Endothelial cell of umbilical vein (primary cell): ENCODE data around the gene CCDC6. TPM values are rescaled to one million over a fixed set of nuclear protein-coding genes. Genes with fewer than 3 reads are reported as not detected.

ENCODE experiments used
- BruUV-seq: library from RNA; stranded (reverse); fragments of 400-500 nt; replicated peaks from 2 replicates; lab custom pipeline; 2021; lab: Mats Ljungman, UMichigan
- CTCF ChIA-PET: fragments of 300-600, 350-600 bp; sonication (Branson Sonifier 250); formaldehyde crosslinking; loops from one replicate; lab custom pipeline; 2021; ENCODE audit warnings: antibody characterized with exemption, inconsistent platforms; lab: Charles Lee
- POLR2A ChIA-PET: fragments of 300-600, 350-600 bp; sonication (Branson Sonifier 250); formaldehyde crosslinking; loops from one replicate; lab custom pipeline; 2021; ENCODE audit warnings: antibody characterized with exemption, inconsistent platforms; lab: Charles Lee
- DNase-seq: peaks from one replicate; pipeline ENCODE4 v3.0.0-alpha.2; 2011; ENCODE audit warnings: low read depth, low spot score
- FAIRE-seq: peaks from 2 replicates; lab custom pipeline; 2011; peaks lifted over from hg19 to GRCh38; lab: Jason Lieb, UNC
- H2AFZ ChIP-seq: 2 replicates; pipeline ENCODE4 v1.6.0; 2012; ENCODE audit warnings: low read depth, low read length, control low read depth, inconsistent platforms
- H3K27ac ChIP-seq: 2 replicates; pipeline ENCODE4 v1.5.1; 2011; ENCODE audit warnings: low read depth, mild to moderate bottlenecking, control low read depth, low read length, moderate library complexity; ENCODE audit not compliant: insufficient read depth
- H3K27me3 ChIP-seq, 2 experiments: 2 replicates each; pipeline versions ENCODE4 v1.6.0 to v1.6.1; 2011; ENCODE audit warnings: low read length in 2 of 2, mixed read lengths in 1 of 2; ENCODE audit not compliant: control insufficient read depth in 2 of 2, insufficient read depth in 2 of 2
- H3K36me3 ChIP-seq, 2 experiments: 2 replicates in 1 of 2; 3 replicates in 1 of 2; pipeline ENCODE4 v1.5.1; 2011; ENCODE audit warnings: low read length in 2 of 2, mild to moderate bottlenecking in 1 of 2, moderate library complexity in 1 of 2; ENCODE audit not compliant: control insufficient read depth in 2 of 2, insufficient read depth in 2 of 2; ENCODE audit errors: extremely low read depth in 1 of 2
- H3K4me1 ChIP-seq: 3 replicates; pipeline ENCODE4 v1.5.1; 2011; ENCODE audit warnings: mild to moderate bottlenecking, low read length; ENCODE audit not compliant: control insufficient read depth, insufficient read depth; ENCODE audit errors: extremely low read depth
- H3K4me2 ChIP-seq: 2 replicates; pipeline ENCODE4 v1.6.1; 2011; ENCODE audit warnings: low read length, control low read depth, mixed read lengths; ENCODE audit not compliant: insufficient read depth
- H3K4me3 ChIP-seq, 3 experiments: fragments of 200-600 bp in 1 of 3; sonication (generic), shearing (Covaris generic) in 1 of 3; replicated peaks in 1 of 3; 2 replicates each; pipeline ENCODE4 v1.5.1; 2011 to 2016; ENCODE audit warnings: control low read depth in 3 of 3, low read length in 3 of 3, mild to moderate bottlenecking in 2 of 3, inconsistent platforms in 1 of 3, low read depth in 1 of 3, moderate library complexity in 1 of 3; ENCODE audit not compliant: insufficient read depth in 1 of 3
- H3K79me2 ChIP-seq: 2 replicates; pipeline ENCODE4 v1.6.0; 2012; ENCODE audit warnings: low read length, inconsistent platforms; ENCODE audit not compliant: control insufficient read depth, insufficient read depth
- H3K9ac ChIP-seq: replicated peaks from 2 replicates; pipeline ENCODE3; 2011; ENCODE audit warnings: low read length, control low read depth; ENCODE audit not compliant: insufficient read depth; ENCODE audit errors: extremely low read depth
- H3K9me1 ChIP-seq: replicated peaks from 3 replicates; pipeline ENCODE4 v1.6.0; 2011; ENCODE audit warnings: mild to moderate bottlenecking, low read length; ENCODE audit not compliant: control insufficient read depth, insufficient read depth; ENCODE audit errors: extremely low read depth
- H3K9me3 ChIP-seq: replicated peaks from 2 replicates; pipeline ENCODE4 v1.5.1; 2012; ENCODE audit warnings: low read length, inconsistent platforms; ENCODE audit not compliant: control insufficient read depth, insufficient read depth
- H4K20me1 ChIP-seq: replicated peaks from 2 replicates; pipeline ENCODE3; 2011; ENCODE audit warnings: mild to moderate bottlenecking, low read length; ENCODE audit not compliant: control insufficient read depth, insufficient read depth; ENCODE audit errors: extremely low read depth
- CTCF ChIP-seq, 2 donors: IDR thresholded peaks; 1 replicate in 1 of 2; 2 replicates in 1 of 2; pipeline ENCODE4 v1.5.1; 2011; ENCODE audit warnings: low read length in 2 of 2, mild to moderate bottlenecking in 2 of 2, moderate library complexity in 2 of 2, control low read depth in 1 of 2, inconsistent platforms in 1 of 2, low read depth in 1 of 2; ENCODE audit not compliant: insufficient read depth in 1 of 2; ENCODE audit errors: extremely low read depth in 1 of 2
- EZH2 ChIP-seq: IDR thresholded peaks from 2 replicates; pipeline ENCODE4 v1.6.1; 2012; ENCODE audit warnings: borderline replicate concordance, low read depth, mild to moderate bottlenecking, moderate library complexity, low read length, inconsistent platforms; ENCODE audit not compliant: severe bottlenecking
- FOS ChIP-seq: IDR thresholded peaks from 2 replicates; pipeline ENCODE4 v1.6.1; 2011; ENCODE audit warnings: mild to moderate bottlenecking, low read length, moderate library complexity, borderline replicate concordance; ENCODE audit not compliant: insufficient read depth
- GATA2 ChIP-seq: IDR thresholded peaks from 2 replicates; pipeline ENCODE4 v1.7.0; 2011; ENCODE audit warnings: low read depth, mild to moderate bottlenecking, moderate library complexity, mixed read lengths, low read length; ENCODE audit not compliant: insufficient read length, insufficient read depth
- JUN ChIP-seq: IDR thresholded peaks from 2 replicates; pipeline ENCODE4 v1.6.1; 2011; ENCODE audit warnings: borderline replicate concordance, low read depth; ENCODE audit not compliant: insufficient read length, insufficient read depth
- MYC ChIP-seq: IDR thresholded peaks from one replicate; pipeline ENCODE4 v1.6.1; 2011; ENCODE audit warnings: mild to moderate bottlenecking, low read depth, low read length
- POLR2A ChIP-seq: IDR thresholded peaks from 2 replicates; pipeline ENCODE4 v1.6.1; 2012; ENCODE audit warnings: low read depth, mild to moderate bottlenecking, control low read depth, low read length
- POLR2AphosphoS5 ChIP-seq: IDR thresholded peaks from 2 replicates; pipeline ENCODE4 v1.6.1; 2012; ENCODE audit warnings: low read depth, mild to moderate bottlenecking, control low read depth, low read length, moderate library complexity; ENCODE audit not compliant: insufficient read depth
- dilution Hi-C: fragments of 300-500 bp; cut with MboI; formaldehyde crosslinking; loops from one replicate; pipeline ENCODE4 v1.15.0; 2019; ENCODE audit warnings: low sequenced_read_pairs; ENCODE audit not compliant: extremely low pct_ligation_motif_present
- intact Hi-C: fragments of 100-400 bp; cut with micrococcal nuclease; formaldehyde crosslinking; loops from one replicate; pipeline ENCODE4 v1.10.0; 2022
- polyA plus RNA-seq, 4 experiments: library from polyadenylated mRNA; depleted of rRNA in 3 of 4; stranded (reverse) in 3 of 4; unstranded in 1 of 4; fragments of >200 nt; gene quantifications; 2 replicates each; pipeline versions ENCODE4 v1.2.1 to v1.2.3, GENCODE V29; 2011 to 2012; ENCODE audit warnings: missing spikeins in 1 of 4
- total RNA-seq: library from RNA; stranded (reverse); gene quantifications from 2 replicates; pipeline ENCODE4 v1.2.3, GENCODE V29; 2021
- TF ChIP-seq, protein P1 (sequence below): IDR thresholded peaks from 2 replicates; pipeline ENCODE4 v1.6.1; 2011; ENCODE audit not compliant: insufficient read depth, insufficient read length

The CCDC6 gene
- total and polyA plus RNA-seq, 2 donors (not counting 3 experiments of a cell fraction or from before 2014, with no cell fraction given) = 16.8 to 36.8 TPM

DNA sequence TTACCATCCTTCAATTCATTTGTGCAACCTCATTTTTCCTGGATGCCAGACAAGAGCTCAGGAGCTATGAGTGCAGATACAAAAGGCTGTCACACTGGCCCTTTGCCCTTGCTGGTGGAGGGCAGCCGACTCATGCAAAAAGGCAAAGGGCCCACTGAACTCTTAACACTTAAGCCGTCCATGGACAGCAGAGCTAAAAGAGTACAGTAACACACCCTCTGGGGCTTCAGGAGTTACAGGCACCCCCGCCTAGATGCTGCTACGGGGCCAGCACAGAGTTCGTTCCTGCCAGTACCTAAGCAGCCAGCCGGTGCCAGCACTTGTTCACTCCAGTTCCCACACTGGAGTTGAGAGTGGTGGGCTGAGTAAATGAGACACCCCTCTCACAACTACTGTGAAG is 83.2 kb downstream of the CCDC6 start:
- Histone ChIP-seq H3K27me3 (no peaks in the 10 kb centered on the region), H3K9me1 (no peaks in the 10 kb centered on the region), H3K36me3 (no peaks in the 10 kb centered on the region), H3K4me1 (peaks cover 5% of the 10 kb centered on the region), H3K9ac (no peak overlapping the region), H4K20me1 (peaks cover 3% of the 10 kb centered on the region), H3K4me3 (no peak overlapping the region), H3K4me2 (no peak overlapping the region), H3K9me3 (no peaks in the 10 kb centered on the region), H2AFZ (no peak overlapping the region), H3K27ac (no peak overlapping the region), H3K79me2 (peaks cover 5% of the 10 kb centered on the region)
- no TSS peak for BruUV-seq
- ChIA-PET CTCF (interaction anchor here (1.4 to 2.6 kb wide), 3 partner anchors 8 to 197 kb away, joined by 7 to 25 read pairs (median 10); no protein-coding TSS in a partner anchor), POLR2A (no interaction called here)
- DNase-seq (no peak), FAIRE-seq (no peak)
- dilution Hi-C loops (no loop called here), intact Hi-C loops (no loop called here)
- TF ChIP-seq JUN (no peak), MYC (no peak), GATA2 (no peak)

DNA sequence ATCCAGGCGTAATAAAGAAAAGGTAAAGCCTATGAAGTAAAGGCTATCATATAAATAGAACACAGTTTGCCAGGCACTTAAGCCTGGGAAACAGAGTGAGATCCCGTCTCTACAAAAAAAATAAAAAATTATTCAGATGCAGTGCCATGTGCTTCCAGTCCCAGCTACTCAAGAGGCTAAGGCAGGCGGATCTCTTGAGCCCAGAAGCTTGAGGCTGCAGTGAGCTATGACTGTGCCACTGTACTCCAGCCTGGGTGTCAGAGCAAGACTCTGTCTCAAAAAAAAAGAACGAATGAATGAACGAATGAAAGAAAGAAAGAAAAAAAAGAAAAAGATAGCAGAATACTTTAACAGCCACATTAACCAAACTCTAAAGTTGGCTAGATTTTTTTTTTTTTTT is 85.9 kb downstream of the CCDC6 start:
- H3K4me3 ChIP-seq = no peak overlapping the region
- dilution Hi-C loops = no loop called here
- H3K9me3 ChIP-seq = no peaks in the 10 kb centered on the region
- H3K36me3 ChIP-seq = no peaks in the 10 kb centered on the region
- H3K9me1 ChIP-seq = no peaks in the 10 kb centered on the region
- no peak overlapping the region for H3K27ac ChIP-seq
- no peak for FAIRE-seq
- H3K4me2 ChIP-seq = no peak overlapping the region
- CTCF ChIA-PET = interaction anchor here (1.0 to 2.1 kb wide), 5 partner anchors 10 to 197 kb away, joined by 3 to 13 read pairs (median 4); no protein-coding TSS in a partner anchor
- no peak overlapping the region for H3K9ac ChIP-seq
- DNase-seq = no peak
- H4K20me1 ChIP-seq = peaks cover 3% of the 10 kb centered on the region
- H3K4me1 ChIP-seq = peaks cover 8% of the 10 kb centered on the region
- no peak overlapping the region for H2AFZ ChIP-seq
- intact Hi-C loops = no loop called here
- peaks cover 4% of the 10 kb centered on the region for H3K79me2 ChIP-seq
- POLR2A ChIA-PET = no interaction called here
- TF ChIP-seq JUN (no peak), GATA2 (no peak), FOS (no peak), CTCF (IDR thresholded peaks at IDR 0.05; ENCODE audit: extremely low read depth in 1 of 2, insufficient read depth in 1 of 2, low read depth in 1 of 2, low read length in 2 of 2) (no peak), POLR2A (no peak), MYC (no peak), POLR2AphosphoS5 (no peak), EZH2 (no peak)
- TF ChIP-seq, protein P1, sequence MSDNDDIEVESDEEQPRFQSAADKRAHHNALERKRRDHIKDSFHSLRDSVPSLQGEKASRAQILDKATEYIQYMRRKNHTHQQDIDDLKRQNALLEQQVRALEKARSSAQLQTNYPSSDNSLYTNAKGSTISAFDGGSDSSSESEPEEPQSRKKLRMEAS = no peak
- BruUV-seq = no TSS peak
- H3K27me3 ChIP-seq = no peaks in the 10 kb centered on the region
